ENCODE measurements around the gene ZSCAN12. TPM values are rescaled to one million over a fixed set of nuclear protein-coding genes. Genes with fewer than 3 reads are reported as not detected.
A peak's percentile ranks its signal among the peaks of the same experiment; 100 is the strongest.

Gene ZSCAN12
- total RNA-seq, 1 donor from 2014 or later, result 3.7 TPM

DNA sequence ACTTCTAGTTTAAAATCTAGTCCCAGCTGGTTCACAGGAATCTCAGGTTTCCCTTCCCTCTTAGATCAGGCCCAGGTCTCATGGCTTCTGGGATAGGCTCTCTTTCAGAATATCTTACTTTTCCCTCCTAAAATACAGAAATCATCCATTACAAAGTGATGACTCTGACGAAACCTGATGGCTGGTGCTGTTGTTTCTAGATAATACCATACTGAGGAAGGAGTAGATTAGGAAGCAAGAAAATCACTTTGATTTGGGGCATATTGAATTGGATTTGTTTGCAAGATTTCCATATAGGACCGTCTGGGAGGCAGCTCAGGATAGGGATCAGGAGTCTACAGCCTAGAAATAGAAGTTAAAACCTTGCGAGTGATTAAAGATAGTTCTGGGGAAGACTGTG lies 46.2 kb downstream of the ZSCAN12 start:
- H3K36me3 Mint-ChIP-seq (ENCODE audit: low read depth), result no peaks in the 10 kb centered on the region
- peaks cover under 1% of the 10 kb centered on the region for H3K27me3 Mint-ChIP-seq (ENCODE audit: low read depth)
- TF ChIP-seq CTCF (IDR thresholded peaks at IDR 0.05), result no peak
- H3K27ac Mint-ChIP-seq (ENCODE audit: unreplicated experiment), result peak overlapping the region; percentile 57
- H3K4me1 Mint-ChIP-seq (ENCODE audit: low read depth), result peaks cover 49% of the 10 kb centered on the region
- H3K9me3 Mint-ChIP-seq (ENCODE audit: low read depth), result no peaks in the 10 kb centered on the region
- no peak for DNase-seq (ENCODE audit: low spot score)
- H3K4me3 Mint-ChIP-seq (ENCODE audit: unreplicated experiment), result no peak overlapping the region

GRCh38 chr6:28351493-28351925 lies 48.0 kb downstream of the ZSCAN12 start:
- H3K9me3 Mint-ChIP-seq (ENCODE audit: low read depth), result no peaks in the 10 kb centered on the region
- peak overlapping the region; percentile 57 for H3K27ac Mint-ChIP-seq (ENCODE audit: unreplicated experiment)
- H3K36me3 Mint-ChIP-seq (ENCODE audit: low read depth), result no peaks in the 10 kb centered on the region
- no peak for TF ChIP-seq CTCF (IDR thresholded peaks at IDR 0.05)
- peaks cover 46% of the 10 kb centered on the region for H3K4me1 Mint-ChIP-seq (ENCODE audit: low read depth)
- no peak for DNase-seq (ENCODE audit: low spot score)
- peak overlapping the region; percentile 95 for H3K4me3 Mint-ChIP-seq (ENCODE audit: unreplicated experiment)
- H3K27me3 Mint-ChIP-seq (ENCODE audit: low read depth), result peaks cover 8% of the 10 kb centered on the region

DNA sequence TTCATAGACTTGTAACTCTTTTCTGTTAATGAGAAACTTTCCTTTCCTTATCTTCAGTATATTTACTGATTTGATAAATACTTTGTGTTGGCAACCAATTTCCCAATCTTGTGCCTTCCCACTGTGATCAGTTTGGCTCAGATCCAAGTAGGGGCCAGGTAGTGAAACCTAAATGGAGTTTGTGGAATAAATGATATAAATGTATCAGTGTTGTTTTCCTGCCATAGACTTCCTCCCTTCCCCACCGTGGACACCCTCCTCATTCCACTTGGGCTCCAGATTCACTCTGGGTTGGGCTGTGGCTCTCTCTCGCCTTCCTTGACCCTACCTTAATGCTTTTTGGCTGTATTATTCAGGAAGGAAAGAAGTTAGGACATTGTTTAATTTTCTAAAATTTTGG lies 48.5 kb downstream of the ZSCAN12 start:
- Mint-ChIP-seq H3K4me1 (ENCODE audit: low read depth) (peaks cover 42% of the 10 kb centered on the region), H3K9me3 (ENCODE audit: low read depth) (no peaks in the 10 kb centered on the region), H3K4me3 (ENCODE audit: unreplicated experiment) (peak overlapping the region; percentile 95), H3K27ac (ENCODE audit: unreplicated experiment) (peak overlapping the region; percentile 22), H3K36me3 (ENCODE audit: low read depth) (no peaks in the 10 kb centered on the region), H3K27me3 (ENCODE audit: low read depth) (peaks cover 11% of the 10 kb centered on the region)
- TF ChIP-seq CTCF (IDR thresholded peaks at IDR 0.05), result no peak
- no peak for DNase-seq (ENCODE audit: low spot score)

DNA sequence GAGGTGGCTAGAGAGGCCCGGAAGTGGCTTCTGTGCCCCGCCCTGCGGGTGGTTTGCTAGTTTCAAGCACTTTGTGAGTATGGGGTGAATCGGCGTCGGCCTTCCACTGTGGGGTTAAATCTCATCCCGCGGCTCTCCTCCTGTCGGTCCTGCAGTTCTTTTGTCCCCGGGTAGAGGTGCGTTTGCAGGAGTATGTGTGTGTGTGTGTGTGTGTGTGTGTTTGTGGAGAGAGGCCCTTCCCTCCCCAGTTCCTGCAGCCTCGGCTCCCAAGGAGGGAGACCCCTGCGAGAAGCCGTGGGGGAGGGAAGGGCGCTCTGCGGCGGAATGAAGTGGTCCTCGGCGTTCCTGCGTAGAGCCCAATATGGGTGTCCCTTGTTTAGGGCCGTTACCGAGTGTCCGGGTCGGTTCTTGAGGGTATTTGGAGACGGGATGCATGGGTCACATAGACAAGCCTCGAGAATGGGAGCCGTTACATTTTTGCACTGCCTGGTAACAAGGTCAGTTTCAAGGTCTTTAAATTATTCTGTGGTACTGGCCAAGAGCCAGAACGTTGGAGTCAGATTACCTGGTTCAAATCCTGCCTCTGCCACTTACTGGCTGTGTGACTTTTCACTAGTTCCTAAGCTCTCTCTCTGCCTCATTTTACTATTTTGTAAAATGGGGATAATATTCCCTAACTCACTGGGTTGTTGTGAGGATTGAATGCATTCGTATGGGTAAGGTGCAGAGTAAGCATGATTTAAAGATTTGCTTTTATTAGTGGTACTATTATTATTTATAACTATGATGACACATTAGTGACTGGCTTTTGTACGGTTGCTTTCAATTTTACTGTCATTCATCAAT lies 49.4 kb downstream of the ZSCAN12 start, which contains the start of gene ZKSCAN3:
ZKSCAN3 (plus strand) TSS at position 56 of the 846 bp plus-strand sequence. CDS start 9,640 bp downstream, outside the sequence.
- DNase-seq (ENCODE audit: low spot score), result no peak
- H3K9me3 Mint-ChIP-seq (ENCODE audit: low read depth), result no peaks in the 10 kb centered on the region
- peak within 1 kb of the TSS; percentile 95 for H3K4me3 Mint-ChIP-seq (ENCODE audit: unreplicated experiment)
- peak within 1 kb of the TSS; percentile 91 for H3K27ac Mint-ChIP-seq (ENCODE audit: unreplicated experiment)
- H3K36me3 Mint-ChIP-seq (ENCODE audit: low read depth), result no peaks in the 10 kb centered on the region
- TF ChIP-seq CTCF (IDR thresholded peaks at IDR 0.05), result no peak
- H3K27me3 Mint-ChIP-seq (ENCODE audit: low read depth), result peaks cover 20% of the 10 kb centered on the region
- H3K4me1 Mint-ChIP-seq (ENCODE audit: low read depth), result peaks cover 34% of the 10 kb centered on the region

DNA sequence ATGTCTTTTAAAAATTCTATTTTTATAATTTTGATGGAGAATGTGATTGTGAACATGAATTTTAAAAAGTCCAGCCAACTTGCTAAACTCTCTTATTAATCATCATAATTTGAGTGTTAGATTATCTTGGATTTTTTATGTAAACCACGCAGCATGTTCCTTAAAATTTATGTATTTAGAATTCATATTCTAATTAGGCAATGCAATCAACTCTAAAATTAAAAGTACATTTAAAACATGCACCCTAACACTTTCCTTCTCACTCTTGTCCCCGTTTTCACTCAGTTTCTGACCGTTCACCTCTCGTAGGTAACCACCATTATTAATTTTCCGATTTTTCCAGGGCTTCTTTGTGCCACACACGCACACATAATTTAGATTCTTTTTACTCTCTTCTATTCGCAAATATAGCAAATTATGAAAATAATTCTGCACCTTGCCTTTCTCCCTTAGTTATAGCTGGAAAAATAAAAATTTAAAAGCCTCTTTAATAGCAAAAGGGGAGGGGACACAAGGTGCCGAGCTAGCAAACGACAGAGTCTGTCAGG lies 50.1 kb downstream of the ZSCAN12 start:
- peak overlapping the region; percentile 95 for H3K4me3 Mint-ChIP-seq (ENCODE audit: unreplicated experiment)
- peak overlapping the region; percentile 91 for H3K27ac Mint-ChIP-seq (ENCODE audit: unreplicated experiment)
- no peaks in the 10 kb centered on the region for H3K36me3 Mint-ChIP-seq (ENCODE audit: low read depth)
- H3K27me3 Mint-ChIP-seq (ENCODE audit: low read depth), result peaks cover 24% of the 10 kb centered on the region
- H3K4me1 Mint-ChIP-seq (ENCODE audit: low read depth), result peaks cover 33% of the 10 kb centered on the region
- no peaks in the 10 kb centered on the region for H3K9me3 Mint-ChIP-seq (ENCODE audit: low read depth)
- no peak for DNase-seq (ENCODE audit: low spot score)
- no peak for TF ChIP-seq CTCF (IDR thresholded peaks at IDR 0.05)
